GM18517 (cell line): ENCODE results near the gene RPS15A.
"Not testable (repeated sequence)": the region's sequence is repeated elsewhere in the genome, so short reads cannot be mapped to it uniquely, and the experiment has no call there.

Experiments used
- ATAC-seq: cut with Tn5 transposase; IDR thresholded peaks from one replicate; pipeline ENCODE4 v1.9.1; 2021; ENCODE audit warnings: mild to moderate bottlenecking, moderate library complexity; ENCODE audit not compliant: unreplicated experiment

The RPS15A gene

DNA sequence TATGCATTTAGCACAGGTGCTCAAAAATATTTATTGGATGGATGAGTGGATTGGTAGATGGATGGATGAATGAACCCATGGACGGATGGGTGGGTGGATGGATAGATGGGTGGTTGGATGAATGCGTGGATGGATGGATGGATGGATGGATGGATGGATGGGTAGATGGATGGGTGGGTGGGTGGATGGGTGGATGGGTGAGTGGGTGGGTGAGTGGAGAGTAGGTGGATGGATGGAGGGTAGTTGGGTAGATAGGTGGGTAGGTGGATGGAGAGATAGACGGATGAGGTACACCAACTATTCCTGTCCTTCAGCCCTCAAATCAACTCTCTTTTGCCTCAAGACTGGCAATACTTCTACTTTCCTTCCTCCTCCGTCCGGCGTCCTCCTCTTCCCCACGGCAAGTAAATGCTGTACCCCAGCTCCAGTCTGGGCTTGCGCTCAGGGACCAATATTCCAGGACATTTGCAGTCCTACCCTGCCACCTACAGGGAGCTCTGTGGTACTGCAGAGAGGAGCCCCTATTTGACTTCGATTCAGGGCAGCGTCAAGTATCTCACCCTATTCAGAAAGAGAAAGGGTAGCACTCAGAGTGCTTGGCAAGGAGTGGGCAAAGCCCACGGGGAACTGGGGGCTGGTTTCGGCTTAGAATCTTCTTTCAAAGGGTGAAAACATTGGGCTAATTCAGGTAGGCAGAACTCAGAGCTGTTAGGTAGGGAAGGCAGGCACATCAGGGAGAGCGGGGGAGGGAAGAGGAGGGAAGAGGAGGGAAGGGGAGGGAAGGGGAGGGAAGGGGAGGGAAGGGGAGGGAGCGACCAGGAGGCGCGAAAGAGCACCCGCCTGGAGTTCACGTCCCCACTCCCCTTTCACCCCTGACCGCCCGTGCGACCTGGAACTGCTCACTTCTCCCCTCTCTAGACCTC, 30.3 kb downstream of the RPS15A start:
- peak; percentile 51 for ATAC-seq

DNA sequence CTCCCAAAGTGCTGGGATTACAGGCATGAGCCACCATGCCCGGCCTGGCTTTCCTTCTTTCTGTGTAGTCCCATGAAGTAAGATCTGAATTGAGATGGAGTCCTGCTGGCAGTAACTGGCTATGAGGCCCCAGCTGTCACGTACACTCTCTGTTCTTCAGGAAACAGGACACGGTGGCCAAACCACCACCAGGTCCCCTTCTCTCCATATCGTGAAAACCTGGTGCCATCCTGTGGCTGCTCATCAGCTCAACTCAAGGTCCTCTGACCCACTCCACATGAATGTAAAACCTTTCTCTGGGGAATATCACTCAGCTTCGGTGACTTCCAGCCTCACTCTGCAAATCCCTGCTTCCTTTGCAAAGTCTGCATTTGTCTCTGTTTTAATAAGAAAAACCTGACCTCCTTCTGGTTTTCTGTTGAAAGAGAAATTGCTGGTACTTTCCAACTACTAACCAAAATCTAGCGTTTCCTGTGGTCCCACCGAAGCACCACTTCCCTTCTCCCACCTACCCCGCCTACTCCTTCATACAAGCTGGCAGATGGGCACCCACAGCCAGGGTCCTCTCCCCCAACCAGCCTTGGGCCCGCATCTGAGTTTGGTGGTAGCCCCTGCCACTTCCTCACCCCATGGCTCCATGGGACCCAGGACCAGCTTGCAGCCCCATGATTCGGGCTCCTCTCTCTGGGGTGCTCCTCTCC, 32.0 kb downstream of the RPS15A start:
- not testable (repeated sequence) for ATAC-seq

DNA sequence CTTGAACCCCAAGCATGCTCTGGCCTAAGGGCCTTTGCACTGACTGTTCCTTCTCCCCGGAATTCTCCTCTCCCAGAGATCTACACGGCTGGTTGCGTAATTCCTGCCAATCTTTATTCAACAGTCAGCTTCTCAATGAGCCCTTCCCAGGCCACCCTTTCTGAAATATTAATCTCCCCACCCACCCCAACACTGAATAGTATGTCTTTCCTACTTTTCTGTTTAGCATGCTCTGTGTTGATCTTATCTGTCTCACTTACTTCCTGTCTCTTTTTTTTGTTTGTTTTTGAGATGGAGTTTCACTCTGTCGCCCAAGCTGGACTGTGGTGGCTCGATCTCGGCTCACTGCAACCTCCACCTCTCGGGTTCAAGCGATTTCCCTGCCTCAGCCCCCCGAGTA, 33.5 kb downstream of the RPS15A start:
- not testable (repeated sequence) for ATAC-seq

DNA sequence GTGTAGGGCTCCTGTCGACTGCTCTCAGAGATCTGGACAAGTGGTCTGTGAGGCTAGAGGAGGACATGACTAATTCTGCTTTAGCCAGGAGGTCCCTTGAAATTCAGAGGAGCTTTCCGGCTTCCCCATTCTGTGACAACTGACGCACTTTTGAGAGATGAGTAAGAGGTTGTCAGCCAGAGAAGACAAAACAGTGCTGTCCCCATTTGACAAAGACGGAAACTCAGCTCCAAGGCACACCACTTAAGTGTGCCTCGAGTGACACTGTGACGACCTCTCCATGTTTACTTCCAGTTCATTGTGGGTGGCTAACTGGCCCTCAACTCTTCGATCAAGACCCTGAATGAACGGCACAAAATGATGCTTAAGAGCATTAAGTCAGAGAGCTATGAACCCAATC, 47.3 kb downstream of the RPS15A start:
- not testable (repeated sequence) for ATAC-seq

DNA sequence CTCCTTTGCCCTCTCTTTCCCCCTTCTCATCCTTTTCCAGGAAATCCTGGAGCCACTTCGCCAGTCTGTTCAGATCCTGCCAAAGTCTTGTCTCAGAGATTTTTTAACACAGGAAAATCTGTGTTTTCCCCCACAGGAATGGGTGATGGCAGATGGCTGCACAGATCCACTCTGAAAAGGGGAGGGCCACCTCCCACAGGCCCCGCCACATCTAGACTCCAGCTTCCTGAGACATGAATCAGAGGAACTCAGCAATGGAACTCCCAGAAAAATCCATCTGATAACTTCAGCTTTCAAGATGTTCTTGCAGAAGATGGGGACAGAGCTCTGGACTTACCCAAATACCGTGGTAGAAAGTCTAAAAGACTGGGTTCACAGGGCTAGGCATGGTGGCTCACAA, 50.1 kb downstream of the RPS15A start:
- not testable (repeated sequence) for ATAC-seq

DNA sequence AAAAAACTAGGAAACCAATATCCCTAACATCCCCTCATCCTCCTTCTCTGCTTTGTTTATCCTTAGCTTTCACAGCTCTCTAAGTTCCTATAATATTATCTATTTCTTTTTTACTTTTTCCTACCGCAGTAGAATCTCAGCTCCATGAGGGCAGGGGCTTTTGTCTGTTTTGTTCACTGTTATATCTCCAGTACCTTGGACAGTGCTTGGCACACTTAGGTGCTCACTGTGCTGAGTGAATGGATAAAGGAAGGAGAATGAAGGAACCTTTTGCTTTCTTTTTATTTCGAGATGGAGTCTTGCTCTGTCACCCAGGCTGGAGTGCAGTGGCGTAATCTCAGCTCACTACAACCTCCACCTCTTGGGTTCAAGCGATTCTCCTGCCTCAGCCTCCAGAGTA, 51.4 kb downstream of the RPS15A start:
- not testable (repeated sequence) for ATAC-seq

DNA sequence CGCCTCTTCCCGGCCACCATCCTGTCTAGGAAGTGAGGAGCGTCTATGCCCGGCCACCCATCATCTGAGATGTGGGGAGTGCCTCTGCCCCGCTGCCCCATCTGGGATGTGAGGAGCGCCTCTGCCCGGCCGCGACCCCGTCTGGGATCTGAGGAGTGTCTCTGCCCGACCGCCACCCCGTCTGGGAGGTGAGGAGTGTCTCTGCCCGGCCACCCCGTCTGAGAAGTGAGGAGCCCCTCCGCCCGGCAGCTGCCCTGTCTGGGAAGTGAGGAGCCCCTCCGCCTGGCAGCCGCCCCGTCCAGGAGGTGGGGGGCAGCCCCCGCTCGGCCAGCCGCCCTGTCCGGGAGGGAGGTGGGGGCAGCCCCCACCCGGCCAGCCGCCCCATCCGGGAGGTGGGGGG, 55.9 kb downstream of the RPS15A start:
- ATAC-seq, result not testable (repeated sequence)
